ENCODE results near the gene ZDHHC12.
"Not testable (repeated sequence)": the region's sequence is repeated elsewhere in the genome, so short reads cannot be mapped to it uniquely, and the experiment has no call there.

Gene ZDHHC12

DNA sequence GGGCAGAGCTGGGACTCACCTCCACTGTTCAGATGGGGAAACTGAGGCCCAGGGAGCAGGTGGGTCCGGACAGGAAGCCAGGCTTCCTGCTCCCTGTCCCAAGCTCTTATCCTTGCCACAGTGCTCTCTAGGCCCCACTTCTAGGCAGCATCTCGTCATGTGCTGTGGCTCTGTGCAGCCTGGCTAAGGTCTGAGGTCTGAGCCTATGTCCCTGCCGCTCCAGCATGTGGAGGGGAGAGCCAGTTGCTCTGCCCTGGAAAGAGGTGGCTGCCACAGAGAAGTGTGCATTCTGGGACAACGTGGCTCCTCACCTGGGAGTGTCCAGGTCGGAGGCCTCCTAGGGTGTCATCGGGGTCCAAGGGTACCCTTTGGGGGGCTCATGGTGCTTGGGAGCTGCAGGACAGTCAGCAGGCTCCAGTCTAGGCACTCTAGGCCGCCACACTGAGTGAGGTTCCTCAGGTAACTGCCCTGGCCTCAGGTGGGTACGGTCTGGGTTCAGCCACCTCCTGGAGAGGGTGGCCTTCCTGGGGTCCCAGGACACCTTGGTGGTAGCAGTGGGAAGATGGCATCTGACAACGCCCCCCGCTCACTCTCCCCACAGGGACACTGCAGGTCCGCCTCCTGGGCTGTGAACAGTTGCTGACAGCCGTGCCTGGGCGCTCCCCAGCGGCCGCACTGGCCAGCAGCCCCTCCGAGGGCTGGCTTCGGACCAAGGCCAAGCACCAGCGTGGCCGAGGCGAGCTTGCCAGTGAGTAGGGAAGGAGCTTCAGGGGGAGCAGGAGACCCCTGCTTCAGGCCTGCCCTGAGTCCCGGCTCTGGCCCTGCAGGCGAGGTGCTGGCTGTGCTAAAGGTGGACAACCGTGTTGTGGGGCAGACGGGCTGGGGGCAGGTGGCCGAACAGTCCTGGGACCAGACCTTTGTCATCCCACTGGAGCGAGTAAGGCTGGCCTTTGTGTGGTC, 11.2 kb downstream of the ZDHHC12 start:
- in situ Hi-C loops (cut with MboI; ENCODE audit: low sequenced_read_pairs) = no loop called here

DNA sequence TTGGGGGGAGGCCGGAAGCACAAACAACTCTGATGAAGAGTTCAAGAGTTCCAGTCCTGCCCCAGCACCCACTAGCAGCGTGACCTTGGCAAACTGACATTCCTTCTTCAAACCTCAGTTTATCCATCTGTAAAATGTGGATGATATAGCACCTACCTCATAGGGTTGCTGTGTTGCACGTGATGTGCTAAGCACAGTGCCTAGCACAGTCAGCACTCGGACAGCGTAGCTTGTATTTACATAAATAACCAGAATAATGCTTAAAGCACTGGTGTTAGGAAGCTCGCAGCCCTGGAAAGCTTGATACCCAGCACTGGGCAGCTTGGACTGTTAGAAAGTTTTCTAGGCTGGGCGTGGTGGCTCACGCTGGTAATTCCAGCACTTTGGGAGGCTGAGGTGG, 16.5 kb downstream of the ZDHHC12 start:
- in situ Hi-C loops (cut with MboI; ENCODE audit: low sequenced_read_pairs) = no loop called here

GRCh38 chr9:128706671-128707381, 17.1 kb downstream of the ZDHHC12 start:
- in situ Hi-C loops (cut with MboI; ENCODE audit: low sequenced_read_pairs) = no loop called here

DNA sequence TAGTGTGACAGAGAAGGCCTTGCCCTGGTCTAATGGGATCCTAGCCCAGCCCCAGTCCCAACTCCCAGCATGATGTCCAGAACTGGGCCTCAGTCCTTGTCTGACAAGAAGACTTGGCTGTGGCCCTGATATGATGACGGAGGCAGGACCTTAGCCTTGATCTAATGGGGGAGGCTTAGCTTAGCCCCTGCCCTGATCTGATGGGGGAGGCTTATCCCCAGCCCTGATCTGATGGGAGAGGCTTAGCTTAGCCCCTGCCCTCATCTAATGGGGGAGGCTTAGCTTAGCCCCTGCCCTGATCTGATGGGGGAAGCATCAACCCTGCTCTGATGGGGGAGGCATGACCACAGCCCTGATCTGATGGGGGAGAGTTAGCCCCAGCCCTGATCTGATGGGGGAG, 17.9 kb downstream of the ZDHHC12 start:
- in situ Hi-C loops (cut with MboI; ENCODE audit: low sequenced_read_pairs) = no loop called here

DNA sequence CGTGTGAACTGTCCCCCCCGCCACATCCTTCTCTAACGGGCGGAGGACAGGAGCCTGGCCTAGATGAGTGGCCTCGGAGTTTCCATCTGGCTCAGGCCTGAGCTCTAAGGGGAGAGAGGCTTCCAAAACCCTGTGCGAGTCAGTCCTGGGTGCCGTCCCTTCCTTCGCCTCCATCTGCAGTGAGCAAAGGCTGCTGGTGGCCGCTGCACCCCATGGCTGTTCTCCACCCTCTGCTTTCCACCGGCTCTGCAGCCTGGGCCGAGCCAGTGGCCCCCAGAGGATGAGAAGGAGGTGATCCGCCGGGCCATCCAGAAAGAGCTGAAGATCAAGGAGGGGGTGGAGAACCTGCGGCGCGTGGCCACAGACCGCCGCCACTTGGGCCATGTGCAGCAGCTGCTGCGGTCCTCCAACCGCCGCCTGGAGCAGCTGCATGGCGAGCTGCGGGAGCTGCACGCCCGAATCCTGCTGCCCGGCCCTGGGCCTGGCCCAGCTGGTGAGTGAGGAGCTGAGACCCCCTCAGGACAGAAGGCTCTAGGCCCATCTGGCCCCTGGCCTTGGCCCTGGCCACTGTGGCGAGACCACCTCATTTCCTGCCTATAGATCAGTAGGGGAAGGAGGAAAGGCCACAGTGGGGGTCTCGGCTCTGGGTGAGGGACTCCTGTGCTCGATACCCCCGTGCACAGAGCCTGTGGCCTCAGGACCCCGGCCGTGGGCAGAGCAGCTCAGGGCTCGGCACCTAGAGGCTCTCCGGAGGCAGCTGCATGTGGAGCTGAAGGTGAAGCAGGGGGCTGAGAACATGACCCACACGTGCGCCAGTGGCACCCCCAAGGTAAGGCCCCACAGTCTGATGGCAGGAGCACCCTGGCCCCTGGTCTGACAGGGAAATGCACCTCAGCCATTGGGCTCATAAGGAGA, 18.6 kb downstream of the ZDHHC12 start:
- in situ Hi-C loops (cut with MboI; ENCODE audit: low sequenced_read_pairs) = no loop called here

DNA sequence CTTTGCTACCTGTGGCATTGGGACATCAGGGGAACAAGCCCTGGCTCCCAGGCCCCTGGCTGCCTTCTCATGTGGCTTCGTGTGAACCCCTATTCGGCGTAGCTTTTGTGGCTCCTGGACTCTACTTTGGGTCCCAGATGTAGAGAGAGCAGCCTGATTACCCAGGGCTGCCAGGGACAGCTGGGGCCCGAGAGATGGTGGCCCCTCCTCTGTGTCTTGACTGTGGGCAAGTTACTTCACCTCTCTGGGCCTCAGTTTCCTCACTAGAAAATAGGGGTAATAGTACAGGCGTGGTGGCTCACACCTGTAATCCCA, 19.6 kb downstream of the ZDHHC12 start:
- in situ Hi-C loops (cut with MboI; ENCODE audit: low sequenced_read_pairs) = no loop called here

- in situ Hi-C loops (cut with MboI; ENCODE audit: low sequenced_read_pairs) = no loop called here
Measured at GRCh38 chr9:128703616-128704355, 20.1 kb downstream of the ZDHHC12 start.

- in situ Hi-C loops (cut with MboI; ENCODE audit: low sequenced_read_pairs) = no loop called here
Measured at GRCh38 chr9:128702949-128703615, 20.8 kb downstream of the ZDHHC12 start.

GRCh38 chr9:128702445-128702948, 21.4 kb downstream of the ZDHHC12 start, which contains the start of gene PKN3:
PKN3 (plus strand) TSS chr9:128702503; CDS start chr9:128702916, 413 bp downstream.
- in situ Hi-C loops (cut with MboI; ENCODE audit: low sequenced_read_pairs) = no loop called here

- in situ Hi-C loops (cut with MboI; ENCODE audit: low sequenced_read_pairs) = no loop called here
Measured at GRCh38 chr9:128701227-128701854, 22.6 kb downstream of the ZDHHC12 start.

GRCh38 chr9:128699096-128699795, 24.7 kb downstream of the ZDHHC12 start:
- in situ Hi-C loops (cut with MboI; ENCODE audit: low sequenced_read_pairs) = not testable (repeated sequence)

GRCh38 chr9:128696923-128697707, 26.8 kb downstream of the ZDHHC12 start:
- in situ Hi-C loops (cut with MboI; ENCODE audit: low sequenced_read_pairs) = no loop called here

GRCh38 chr9:128694344-128694743, 29.6 kb downstream of the ZDHHC12 start:
- in situ Hi-C loops (cut with MboI; ENCODE audit: low sequenced_read_pairs) = no loop called here

DNA sequence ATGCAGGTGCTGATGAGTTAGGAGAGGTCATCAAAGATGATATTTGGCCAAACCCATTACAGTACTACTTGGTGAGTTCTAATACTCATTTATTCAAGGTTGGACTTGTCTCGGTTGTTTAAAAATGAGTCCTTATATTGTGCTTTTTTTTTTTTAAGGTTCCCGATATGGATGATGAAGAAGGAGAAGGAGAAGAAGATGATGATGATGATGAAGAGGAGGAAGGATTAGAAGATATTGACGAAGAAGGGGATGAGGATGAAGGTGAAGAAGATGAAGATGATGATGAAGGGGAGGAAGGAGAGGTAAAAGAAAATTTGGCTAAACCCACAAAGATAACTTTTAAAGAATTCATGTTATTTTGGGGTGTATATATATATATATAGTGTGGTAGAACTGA, 30.2 kb downstream of the ZDHHC12 start:
- in situ Hi-C loops (cut with MboI; ENCODE audit: low sequenced_read_pairs) = not testable (repeated sequence)

DNA sequence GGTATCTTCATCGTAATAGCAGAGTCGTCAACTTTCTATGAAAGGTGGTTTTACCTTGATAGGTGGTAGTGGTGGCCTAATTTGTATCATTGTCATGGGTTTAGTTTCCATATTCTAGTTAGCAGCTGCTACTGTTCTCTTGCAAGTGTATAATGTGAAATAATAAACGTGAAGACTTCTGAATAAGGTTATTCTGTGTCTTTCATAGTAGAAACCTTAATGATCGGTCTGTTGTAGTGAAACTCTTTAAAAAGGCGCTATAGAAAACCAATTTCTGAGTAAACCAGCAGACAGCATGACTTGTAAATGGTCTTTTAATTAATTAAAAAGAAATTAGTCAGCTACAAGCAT, 33.3 kb downstream of the ZDHHC12 start:
- in situ Hi-C loops (cut with MboI; ENCODE audit: low sequenced_read_pairs) = no loop called here

- in situ Hi-C loops (cut with MboI; ENCODE audit: low sequenced_read_pairs) = no loop called here
Measured at GRCh38 chr9:128689820-128690683, 33.9 kb downstream of the ZDHHC12 start.

- in situ Hi-C loops (cut with MboI; ENCODE audit: low sequenced_read_pairs) = no loop called here
Measured at GRCh38 chr9:128689293-128689774, 34.6 kb downstream of the ZDHHC12 start.

All from HL-60/S4 (cell line).